Stimulated activated CD8-positive, alpha-beta memory T cell treated with anti-CD3 and anti-CD28 coated beads, Interleukin-15, amount 100 ng/mL, for 1 hour (primary cell): ENCODE data around the gene DAGLA.

Experiments
- DNase-seq: peaks from one replicate; pipeline ENCODE4 v3.0.0-alpha.2; 2020; ENCODE audit warnings: low read depth

The DAGLA gene

GRCh38 chr11:61747192-61747966 is 67.2 kb downstream of the DAGLA start:
- DNase-seq, result no peak

- DNase-seq, result no peak
Measured at GRCh38 chr11:61747967-61748285, 67.7 kb downstream of the DAGLA start.

- no peak for DNase-seq
Measured at GRCh38 chr11:61749591-61750217, 69.5 kb downstream of the DAGLA start.

GRCh38 chr11:61750631-61751273 is 70.6 kb downstream of the DAGLA start:
- no peak for DNase-seq

GRCh38 chr11:61751384-61751783 is 71.2 kb downstream of the DAGLA start:
- DNase-seq, result no peak

- DNase-seq, result peak; percentile 14
Measured at GRCh38 chr11:61752117-61752924, 72.1 kb downstream of the DAGLA start, which contains the start of gene MYRF. MYRF (plus strand) TSS chr11:61752636; CDS start chr11:61752745, 109 bp downstream.

GRCh38 chr11:61752925-61753521 is 72.8 kb downstream of the DAGLA start:
- DNase-seq, result no peak

- DNase-seq, result no peak
Measured at GRCh38 chr11:61753672-61754071, 73.5 kb downstream of the DAGLA start.

- no peak for DNase-seq
Measured at GRCh38 chr11:61754534-61755482, 74.6 kb downstream of the DAGLA start.

GRCh38 chr11:61756147-61756451 is 75.9 kb downstream of the DAGLA start:
- no peak for DNase-seq

- no peak for DNase-seq
Measured at GRCh38 chr11:61756452-61757212, 76.4 kb downstream of the DAGLA start.

- DNase-seq, result no peak
Measured at GRCh38 chr11:61757213-61757862, 77.1 kb downstream of the DAGLA start.

GRCh38 chr11:61760946-61761345 is 80.8 kb downstream of the DAGLA start:
- DNase-seq, result no peak

GRCh38 chr11:61761440-61762222 is 81.4 kb downstream of the DAGLA start:
- DNase-seq, result no peak

- no peak for DNase-seq
Measured at GRCh38 chr11:61762223-61762615, 82.0 kb downstream of the DAGLA start.

GRCh38 chr11:61762798-61763197 is 82.6 kb downstream of the DAGLA start:
- DNase-seq, result no peak

- no peak for DNase-seq
Measured at GRCh38 chr11:61763930-61764605, 83.9 kb downstream of the DAGLA start.

GRCh38 chr11:61764606-61765260 is 84.5 kb downstream of the DAGLA start:
- DNase-seq, result no peak
